AG04449 (cell line): ENCODE data around the gene CHMP2A.

ENCODE experiments used
- CTCF ChIA-PET: fragments of 350-600 bp; formaldehyde crosslinking; extraction: SDS; loops from one replicate; lab custom pipeline; 2021; ENCODE audit warnings: antibody characterized with exemption; lab: Yijun Ruan, JAX
- POLR2A ChIA-PET: fragments of 400-600, 350-600 bp; formaldehyde crosslinking; extraction: SDS; loops from one replicate; lab custom pipeline; 2020; ENCODE audit warnings: antibody characterized with exemption, inconsistent platforms; lab: Yijun Ruan, JAX
- DNase-seq: peaks from one replicate; pipeline ENCODE4 v3.0.0-alpha.2; 2010; ENCODE audit warnings: low read depth, low spot score
- H3K4me3 ChIP-seq: 2 replicates; pipeline ENCODE4 v1.5.1; 2011; ENCODE audit warnings: low read depth, mild to moderate bottlenecking, control low read depth, low read length
- TF ChIP-seq, protein P1 (sequence below): IDR thresholded peaks from one replicate; pipeline ENCODE4 v1.5.1; 2011; ENCODE audit warnings: mild to moderate bottlenecking, moderate library complexity, low read length, control low read depth, inconsistent platforms; ENCODE audit not compliant: insufficient read depth; ENCODE audit errors: missing control alignments

The CHMP2A gene

GRCh38 chr19:58551123-58551497 lies 3.8 kb downstream of the CHMP2A start:
- ChIA-PET POLR2A (interaction anchor here (0.6 kb wide), 1 partner anchor 10 kb away, joined by 3 read pairs; no protein-coding TSS in a partner anchor), CTCF (no interaction called here)
- H3K4me3 ChIP-seq, result no peak overlapping the region
- DNase-seq, result no peak
- TF ChIP-seq, protein P1, sequence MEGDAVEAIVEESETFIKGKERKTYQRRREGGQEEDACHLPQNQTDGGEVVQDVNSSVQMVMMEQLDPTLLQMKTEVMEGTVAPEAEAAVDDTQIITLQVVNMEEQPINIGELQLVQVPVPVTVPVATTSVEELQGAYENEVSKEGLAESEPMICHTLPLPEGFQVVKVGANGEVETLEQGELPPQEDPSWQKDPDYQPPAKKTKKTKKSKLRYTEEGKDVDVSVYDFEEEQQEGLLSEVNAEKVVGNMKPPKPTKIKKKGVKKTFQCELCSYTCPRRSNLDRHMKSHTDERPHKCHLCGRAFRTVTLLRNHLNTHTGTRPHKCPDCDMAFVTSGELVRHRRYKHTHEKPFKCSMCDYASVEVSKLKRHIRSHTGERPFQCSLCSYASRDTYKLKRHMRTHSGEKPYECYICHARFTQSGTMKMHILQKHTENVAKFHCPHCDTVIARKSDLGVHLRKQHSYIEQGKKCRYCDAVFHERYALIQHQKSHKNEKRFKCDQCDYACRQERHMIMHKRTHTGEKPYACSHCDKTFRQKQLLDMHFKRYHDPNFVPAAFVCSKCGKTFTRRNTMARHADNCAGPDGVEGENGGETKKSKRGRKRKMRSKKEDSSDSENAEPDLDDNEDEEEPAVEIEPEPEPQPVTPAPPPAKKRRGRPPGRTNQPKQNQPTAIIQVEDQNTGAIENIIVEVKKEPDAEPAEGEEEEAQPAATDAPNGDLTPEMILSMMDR, result no peak

DNA sequence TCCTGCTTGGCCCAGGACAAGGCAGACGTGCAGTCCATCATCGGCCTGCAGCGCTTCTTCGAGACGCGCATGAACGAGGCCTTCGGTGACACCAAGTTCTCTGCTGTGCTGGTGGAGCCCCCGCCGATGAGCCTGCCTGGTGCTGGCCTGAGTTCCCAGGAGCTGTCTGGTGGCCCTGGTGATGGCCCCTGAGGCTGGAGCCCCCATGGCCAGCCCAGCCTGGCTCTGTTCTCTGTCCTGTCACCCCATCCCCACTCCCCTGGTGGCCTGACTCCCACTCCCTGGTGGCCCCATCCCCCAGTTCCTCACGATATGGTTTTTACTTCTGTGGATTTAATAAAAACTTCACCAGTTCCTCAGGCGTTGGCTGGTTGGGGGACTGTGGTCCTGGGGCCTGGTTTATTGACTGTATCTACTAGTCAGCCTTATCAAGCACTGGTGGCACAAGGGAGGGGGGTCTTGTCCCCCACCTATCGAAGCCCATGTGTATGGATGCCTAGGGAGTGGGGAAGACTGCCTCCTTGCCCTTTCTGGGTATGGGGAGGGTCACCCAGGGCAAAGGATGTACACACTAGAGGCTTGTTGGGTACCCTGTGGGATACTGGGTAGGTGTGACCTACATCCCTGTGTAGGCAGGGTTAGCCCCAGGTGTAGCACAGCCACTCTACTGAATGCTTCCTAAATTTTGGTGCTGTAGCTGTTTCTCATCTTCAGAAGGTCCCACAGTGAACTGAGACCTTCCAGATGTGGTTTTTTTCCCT lies 4.4 kb downstream of the CHMP2A start:
- TF ChIP-seq, protein P1, result no peak
- ChIA-PET POLR2A (no interaction called here), CTCF (no interaction called here)
- H3K4me3 ChIP-seq, result no peak overlapping the region
- DNase-seq, result no peak

DNA sequence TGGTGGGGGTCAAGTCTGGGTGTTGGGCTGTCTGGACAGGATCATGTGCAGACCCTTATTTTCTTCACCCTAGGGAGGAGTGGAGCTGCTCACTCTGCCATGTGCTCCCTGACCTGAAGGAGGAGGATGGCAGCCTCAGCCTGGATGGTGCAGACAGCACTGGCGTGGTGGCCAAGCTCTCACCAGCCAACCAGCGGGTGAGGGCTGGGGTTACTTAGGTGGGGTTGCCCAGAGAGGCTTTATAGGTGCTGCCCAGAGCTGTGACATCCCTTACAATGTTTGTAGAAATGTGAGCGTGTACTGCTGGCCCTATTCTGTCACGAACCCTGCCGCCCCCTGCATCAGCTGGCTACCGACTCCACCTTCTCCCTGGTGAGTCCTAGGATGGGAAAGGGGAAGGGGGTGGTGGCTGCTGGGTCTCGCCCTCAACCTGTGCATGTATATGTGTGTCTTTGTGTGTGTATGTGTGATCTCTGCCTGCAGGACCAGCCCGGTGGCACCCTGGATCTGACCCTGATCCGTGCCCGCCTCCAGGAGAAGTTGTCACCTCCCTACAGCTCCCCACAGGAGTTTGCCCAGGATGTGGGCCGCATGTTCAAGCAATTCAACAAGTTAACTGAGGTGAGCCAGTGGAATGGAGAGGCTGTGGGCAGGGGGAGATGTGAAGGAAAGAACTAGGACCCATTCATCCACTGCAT lies 5.1 kb downstream of the CHMP2A start:
- ChIA-PET POLR2A (no interaction called here), CTCF (no interaction called here)
- no peak overlapping the region for H3K4me3 ChIP-seq
- no peak for DNase-seq
- TF ChIP-seq, protein P1, result no peak

GRCh38 chr19:58548859-58549663 lies 5.8 kb downstream of the CHMP2A start:
- TF ChIP-seq, protein P1, result no peak
- ChIA-PET POLR2A (no interaction called here), CTCF (no interaction called here)
- DNase-seq, result no peak
- H3K4me3 ChIP-seq, result no peak overlapping the region

- ChIA-PET CTCF (interaction anchor here (0.7 to 1.0 kb wide), 3 partner anchors 14 to 28 kb away, joined by 3 read pairs; partner anchors contain the start of gene ZBTB45), POLR2A (interaction anchor here (1.0 to 1.5 kb wide), 2 partner anchors 10 to 28 kb away, joined by 3 to 5 read pairs; partner anchors contain the start of gene ZBTB45)
- DNase-seq, result no peak
- H3K4me3 ChIP-seq, result peak overlapping the region; percentile 84; the same call in 1 of the 2 replicates
- TF ChIP-seq, protein P1, result no peak
Measured at GRCh38 chr19:58547323-58548312, 7.3 kb downstream of the CHMP2A start.
